ENCODE data around the gene EPS15.
"Not testable (repeated sequence)": the region's sequence is repeated elsewhere in the genome, so short reads cannot be mapped to it uniquely, and the experiment has no call there.

EPS15 gene

DNA sequence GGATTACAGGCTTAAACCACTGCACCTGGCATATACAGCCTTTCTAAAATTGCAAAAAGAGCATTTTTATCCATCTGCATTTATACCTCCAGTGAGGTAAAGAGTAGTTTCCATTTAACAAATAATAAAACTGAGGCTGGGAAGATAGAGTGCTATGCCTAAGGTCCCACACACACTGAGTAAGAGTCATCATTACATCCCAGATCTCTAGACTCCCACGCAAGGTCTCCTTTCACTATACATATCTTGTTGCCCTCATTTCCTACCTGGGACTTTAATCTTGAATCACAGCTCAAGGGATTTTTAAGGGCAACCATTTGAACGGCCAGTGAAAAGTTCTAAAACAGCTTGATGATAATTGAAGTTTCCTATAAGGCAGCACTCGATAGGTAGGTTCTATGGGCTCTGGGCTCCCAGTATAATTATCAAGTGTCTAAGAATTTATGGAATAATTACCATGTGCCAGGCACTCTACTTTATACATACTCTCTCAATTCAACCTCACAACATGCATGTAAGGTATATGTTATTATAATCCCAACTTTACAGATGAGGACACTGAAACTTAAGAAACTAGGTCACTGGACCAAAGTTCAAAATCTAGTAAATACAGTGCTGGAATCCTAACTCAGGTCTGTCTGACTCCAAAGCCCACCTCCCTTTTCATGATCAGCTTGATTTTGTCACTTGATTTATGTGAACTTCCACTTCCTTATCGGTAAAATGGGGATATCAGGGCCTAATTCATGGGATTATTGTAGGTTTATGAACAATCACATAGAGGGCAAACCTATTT is 23.3 kb upstream of the EPS15 start:
- no peak for DNase-seq

DNA sequence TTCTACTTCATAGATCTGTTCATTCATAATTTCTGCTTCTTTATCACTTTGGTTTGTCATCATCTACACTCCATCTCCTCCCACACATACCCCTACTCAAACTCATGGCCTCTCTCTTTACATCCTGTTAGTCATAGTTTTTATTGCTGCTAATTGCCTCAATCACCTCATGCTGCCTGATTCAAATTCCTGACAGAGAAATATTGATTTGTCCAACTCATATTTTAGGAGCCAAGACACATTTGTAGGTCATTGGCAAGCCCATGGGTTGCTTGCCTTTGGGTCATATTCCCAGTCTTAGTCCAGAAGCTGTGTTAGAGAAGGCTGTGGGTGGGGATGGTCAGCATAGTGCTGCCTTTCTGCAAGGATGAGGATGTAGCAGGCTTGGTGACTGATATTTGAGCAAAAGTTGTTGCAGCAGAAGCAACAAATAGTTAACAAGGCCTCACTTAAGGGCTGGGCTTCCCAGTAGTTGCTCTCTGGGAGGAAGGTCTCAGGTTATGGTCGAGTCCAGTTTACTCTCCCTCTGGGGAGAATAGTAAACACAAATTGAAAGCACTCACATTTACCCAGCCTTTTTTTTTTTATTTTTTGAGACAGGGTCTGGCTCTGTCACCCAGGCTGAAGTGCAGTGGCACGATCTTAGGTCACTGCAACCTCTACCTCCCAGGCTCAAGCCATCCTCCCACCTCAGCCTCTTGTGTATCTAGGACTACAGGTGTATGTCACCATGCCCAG is 22.4 kb upstream of the EPS15 start:
- no peak for DNase-seq

DNA sequence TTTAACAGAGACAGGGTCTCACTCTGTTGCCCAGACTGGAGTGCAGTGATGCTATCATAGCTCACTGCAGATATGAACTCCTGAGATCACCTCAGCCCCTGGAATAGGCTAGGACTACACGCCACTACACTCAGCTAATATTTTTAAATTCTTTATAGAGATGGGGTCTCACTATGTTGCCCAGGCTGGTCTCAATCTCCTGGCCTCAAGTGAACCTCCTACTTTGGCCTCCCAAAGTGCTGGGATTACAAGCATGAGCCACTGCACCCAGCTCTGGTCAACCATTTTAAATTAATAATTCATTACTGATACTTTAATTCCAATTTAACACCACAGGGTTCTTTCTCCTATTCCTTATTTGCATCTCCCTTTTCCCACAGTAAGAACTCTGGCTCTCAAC is 18.5 kb upstream of the EPS15 start:
- DNase-seq = no peak

DNA sequence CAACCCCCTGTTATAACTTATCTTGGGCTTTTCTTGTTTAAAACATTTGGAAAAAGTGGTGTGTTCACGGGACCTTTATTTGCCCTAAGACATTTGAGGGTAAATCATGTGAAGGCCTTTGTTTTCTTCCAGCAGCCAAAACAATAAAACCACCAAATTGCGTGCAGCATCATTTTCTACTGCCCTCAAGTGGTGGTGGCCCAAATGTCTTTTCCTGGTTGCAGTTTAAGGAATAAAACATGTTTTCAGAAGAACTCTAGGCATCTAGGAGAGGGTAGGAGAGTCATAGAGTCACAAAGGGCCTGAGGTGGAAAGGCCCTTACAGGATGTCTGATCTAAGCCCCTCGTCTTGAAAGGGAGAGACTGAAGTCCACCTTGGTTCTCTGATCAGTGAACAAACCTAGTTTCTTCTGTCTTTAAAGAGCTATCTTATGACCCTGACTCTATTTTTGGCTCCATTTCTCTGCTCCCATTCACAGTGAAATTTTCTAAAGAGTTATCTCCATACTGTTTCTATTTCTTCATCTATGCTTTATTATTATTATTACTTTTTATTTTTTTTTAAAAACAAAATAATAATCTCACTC is 16.0 kb upstream of the EPS15 start:
- peak; percentile 1 for DNase-seq

DNA sequence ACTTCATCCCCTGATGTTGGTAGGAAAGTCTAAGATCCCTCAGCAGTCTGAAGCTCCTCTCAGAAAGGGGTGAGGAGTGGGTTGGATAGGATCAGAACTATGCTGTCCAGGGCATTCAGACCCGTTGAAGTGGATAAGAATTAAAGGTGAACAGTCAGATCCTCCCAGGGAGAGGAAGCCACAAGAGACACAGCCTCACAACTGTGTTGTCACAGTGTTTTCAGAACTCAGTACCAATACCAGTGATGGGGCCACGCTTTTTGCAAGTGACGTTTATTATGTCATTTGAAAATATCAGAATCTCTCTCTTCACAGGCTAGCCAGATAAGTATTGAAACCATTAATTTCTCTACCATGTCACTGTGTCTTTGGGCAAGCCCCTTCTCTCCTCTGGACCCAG is 15.4 kb upstream of the EPS15 start:
- no peak for DNase-seq

DNA sequence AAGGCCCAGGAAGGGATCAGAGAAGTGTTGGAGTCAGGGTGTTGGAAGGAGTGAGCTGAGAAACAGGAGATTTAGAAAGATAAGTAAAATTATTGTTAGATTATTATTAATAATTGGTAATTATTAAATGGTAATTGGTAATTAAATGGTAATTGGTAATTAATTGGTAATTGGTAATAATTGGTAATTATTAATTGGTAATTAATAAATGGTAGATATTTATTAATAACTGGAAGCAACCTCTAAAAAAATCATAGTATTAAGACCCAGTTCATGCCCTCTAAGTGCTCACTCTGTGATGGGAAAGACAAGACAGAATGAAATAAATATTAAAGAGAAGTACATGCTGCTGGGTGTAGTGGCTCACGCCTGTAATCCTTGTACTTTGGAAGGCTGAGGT is 13.8 kb upstream of the EPS15 start:
- DNase-seq = no peak

DNA sequence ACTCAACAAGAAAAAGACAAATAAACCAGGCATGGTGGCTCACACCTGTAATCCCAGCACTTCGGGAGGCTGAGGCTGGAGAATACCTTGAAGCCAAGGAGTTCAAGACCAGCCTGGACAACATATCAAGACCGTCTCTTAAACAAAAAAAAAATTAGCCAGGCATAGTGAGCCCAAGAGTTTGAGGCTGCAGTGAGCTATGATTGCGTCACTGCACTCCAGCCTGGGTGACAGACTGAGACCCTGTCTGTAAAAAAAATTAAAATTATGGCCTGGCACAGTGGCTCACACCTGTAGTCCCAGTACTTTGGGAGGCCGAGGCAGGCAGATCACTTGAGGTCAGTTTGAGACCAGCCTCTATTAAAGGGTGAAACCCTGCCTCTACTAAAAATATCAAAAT is 11.4 kb upstream of the EPS15 start:
- not testable (repeated sequence) for DNase-seq

DNA sequence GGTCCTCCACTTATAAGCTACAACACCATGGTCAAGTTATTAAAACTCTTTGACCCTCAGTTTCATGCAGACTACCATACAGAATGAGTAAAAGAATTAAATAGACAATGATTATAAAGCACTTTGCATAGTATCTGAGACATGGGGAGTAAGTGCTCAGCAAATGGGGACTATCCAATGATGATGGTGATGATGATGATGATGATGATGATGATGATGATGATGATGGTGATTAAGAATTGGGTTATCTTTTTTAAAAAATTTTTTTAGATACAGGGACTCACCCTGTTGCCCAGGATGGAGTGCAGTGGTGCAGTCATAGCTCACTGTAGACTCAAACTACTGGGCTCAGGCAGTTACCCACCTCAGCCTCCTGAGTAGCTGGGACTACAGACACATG is 8.1 kb upstream of the EPS15 start:
- no peak for DNase-seq

DNA sequence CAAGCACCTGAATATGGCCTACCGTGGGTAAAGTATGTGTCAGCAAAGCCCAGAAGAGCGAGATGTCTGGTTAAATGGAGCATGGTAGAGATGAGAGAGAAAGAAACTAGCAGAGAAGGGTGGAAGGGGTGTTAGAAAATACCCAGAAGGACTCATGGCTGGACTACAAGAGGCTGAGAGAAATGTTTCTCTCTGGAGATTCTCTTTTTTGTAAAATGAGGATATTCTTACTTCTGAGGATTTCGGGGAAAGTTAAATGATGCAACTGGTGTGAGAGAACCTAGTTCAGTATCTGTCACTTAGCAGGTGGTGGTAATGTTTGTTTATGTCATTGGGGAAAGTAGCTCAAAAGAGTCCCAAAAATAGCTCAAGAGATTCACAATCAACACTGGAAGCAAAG is 7.2 kb upstream of the EPS15 start:
- no peak for DNase-seq

DNA sequence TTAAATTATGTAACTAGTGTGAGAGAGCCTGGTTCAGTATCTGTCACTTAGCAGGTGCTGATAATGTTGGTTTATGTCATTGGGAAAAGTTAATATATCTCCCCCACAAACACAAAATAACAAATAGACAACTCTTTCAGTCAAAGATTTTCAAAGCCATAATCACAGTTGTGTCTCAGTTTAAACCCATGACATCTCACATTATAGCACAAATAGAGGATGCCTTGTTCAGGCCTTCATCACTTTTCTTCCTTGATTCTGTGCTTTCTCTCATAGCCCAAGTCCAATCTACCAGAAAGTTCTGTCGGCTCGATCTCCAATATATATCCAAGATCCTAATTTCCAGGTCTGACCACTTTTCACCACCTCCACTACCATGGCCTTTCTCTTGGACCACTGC is 6.2 kb upstream of the EPS15 start:
- DNase-seq = no peak

DNA sequence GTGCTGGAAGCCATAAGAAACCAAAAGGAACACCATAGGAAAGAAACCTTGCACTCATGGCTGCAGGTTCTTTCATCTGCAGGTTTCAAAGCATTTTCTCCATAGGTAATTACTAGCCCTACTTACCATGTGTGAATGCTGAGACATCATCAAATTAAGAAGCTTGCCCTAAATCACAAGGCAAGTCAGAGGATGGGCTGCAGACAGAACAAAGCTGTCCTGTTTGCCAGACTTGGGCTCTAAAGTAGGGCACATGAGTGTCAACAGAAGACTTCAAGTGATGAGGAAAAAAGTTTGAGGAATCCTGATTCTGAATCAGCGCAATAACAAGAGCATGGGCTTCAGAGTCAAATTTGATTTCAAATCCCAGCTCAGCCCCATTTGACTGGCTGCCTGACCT is 5.8 kb upstream of the EPS15 start:
- no peak for DNase-seq

DNA sequence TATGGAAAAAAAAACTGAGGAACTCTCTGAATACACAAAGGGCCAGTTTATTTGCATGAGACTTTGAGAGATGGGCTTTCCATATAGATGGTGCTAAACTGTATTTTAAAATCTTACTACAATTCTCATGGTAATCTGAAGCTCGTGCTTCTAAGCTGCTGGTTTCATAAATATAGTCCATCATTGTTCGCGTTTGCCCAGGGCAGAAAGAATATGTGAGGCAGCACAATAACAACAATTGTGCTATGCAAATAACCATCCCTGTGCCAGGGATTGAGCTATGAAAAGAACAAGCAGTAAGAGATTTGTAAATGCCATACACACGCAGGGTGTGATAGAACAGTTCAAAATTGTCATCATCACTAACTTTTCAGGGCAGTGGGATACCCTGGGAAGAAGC is 4.9 kb upstream of the EPS15 start:
- DNase-seq = no peak

DNA sequence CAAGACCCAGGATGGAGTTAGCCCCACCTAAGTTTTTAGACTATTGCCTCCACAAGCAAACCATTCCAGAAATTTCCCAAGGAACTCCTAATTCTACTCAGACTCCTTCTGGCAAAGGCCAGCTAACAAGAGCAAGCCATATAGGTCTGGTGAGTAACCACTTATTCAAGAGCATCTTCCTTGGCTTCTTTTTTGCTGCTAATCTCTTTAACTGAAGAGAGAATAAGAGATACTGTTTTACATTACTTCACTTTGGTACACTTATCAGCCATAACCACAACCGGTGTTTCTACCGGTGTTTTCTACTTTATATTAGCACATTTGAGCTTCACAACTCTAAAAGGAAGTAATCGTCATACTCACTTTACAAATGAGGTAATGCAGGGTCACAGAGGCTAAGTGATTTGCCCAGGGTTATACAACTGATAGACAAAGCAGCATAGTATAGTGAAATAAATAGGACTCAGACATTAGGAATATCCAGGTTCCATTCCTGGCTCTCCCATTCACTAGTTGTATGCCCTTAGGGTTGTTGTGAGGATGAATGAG is 1.7 kb upstream of the EPS15 start:
- no peak for DNase-seq

DNA sequence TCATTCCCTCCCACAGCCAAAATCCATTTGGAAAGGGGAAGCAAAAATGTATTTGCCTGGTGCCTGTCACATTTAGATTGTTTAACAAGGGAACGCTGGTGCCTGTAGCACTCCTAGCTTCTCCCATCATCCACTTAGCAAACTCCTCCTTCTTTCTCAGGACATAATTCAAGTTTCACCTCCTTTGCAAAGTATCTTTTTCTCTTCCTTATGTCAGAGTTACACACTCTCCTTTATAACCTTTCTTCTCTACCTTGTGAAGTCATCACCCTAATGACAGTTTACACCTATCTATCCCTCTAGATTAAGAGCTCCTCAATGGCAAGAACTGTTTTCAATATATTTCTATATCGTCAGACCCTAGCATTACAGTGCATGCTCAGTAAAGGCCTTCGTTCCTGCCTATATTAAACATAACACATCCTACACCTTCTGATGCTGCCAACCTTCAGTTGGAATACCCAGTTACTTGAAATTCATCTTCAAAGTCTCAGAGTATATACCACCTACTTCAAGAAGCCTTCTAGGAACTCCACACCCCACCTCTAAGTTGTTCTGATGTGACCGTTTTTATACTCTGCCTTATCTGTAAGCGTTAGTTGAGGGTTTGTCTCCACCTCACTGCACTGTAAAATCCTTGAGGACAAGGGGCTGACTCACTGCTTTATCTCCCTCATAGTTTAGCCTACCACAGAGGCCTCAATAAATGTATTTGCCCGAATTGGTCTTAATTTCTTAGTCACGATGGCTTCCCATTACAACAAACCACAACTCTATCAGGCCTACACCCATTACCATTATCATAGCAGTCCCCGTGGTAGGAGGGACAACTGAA is 1.0 kb upstream of the EPS15 start:
- DNase-seq = no peak

DNA sequence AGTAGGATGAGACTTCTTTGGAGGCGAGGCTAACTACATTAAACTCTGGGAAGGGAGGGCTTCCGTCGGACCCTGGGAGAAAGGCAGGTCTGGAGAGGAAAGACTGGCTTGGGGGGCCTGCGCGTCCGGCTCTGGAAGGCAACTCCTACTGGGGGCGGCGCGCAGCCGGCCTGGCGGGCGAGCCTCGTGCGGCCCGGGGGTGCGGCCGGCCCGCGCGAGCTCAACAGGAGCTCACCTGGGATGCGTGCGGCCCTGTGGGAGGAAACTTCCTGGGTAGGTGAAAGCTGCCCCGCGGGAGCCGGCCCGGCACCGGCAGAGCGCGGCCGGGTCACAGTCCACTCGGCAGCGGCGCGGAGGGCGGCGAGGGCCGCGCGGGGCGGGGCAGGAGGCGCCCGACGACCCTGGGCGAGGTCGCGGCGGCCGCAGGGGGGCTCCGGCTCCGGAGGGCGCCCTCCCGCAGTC is 449 bp downstream of the EPS15 start:
- DNase-seq = peak; percentile 19

DNA sequence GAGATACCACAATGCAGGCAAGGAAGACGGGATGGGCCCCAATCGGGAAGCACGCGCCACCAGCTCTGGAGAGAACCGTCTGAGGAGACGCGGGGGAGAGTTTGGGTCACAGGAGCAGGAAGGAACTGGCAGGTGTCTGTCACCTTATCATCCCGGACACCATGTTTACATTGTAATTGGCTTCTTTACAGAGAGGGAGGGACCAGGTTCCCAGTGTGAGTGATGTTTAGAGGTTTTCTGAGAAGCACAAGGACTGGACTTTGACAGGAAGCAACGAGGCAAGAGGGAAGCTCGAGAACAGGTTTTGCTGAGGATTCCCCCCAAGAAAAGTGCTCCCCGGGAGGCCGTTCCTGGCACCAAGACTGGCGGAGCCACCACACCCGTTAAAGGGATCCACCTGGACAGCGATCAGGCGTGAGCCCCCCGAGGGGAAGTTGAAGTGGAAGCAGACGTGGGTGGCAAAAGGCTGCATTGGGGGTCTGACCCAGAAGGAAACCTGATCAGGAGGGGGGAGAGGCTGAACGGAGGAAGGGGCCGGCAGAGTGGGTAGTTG is 957 bp downstream of the EPS15 start:
- DNase-seq = peak; percentile 61

DNA sequence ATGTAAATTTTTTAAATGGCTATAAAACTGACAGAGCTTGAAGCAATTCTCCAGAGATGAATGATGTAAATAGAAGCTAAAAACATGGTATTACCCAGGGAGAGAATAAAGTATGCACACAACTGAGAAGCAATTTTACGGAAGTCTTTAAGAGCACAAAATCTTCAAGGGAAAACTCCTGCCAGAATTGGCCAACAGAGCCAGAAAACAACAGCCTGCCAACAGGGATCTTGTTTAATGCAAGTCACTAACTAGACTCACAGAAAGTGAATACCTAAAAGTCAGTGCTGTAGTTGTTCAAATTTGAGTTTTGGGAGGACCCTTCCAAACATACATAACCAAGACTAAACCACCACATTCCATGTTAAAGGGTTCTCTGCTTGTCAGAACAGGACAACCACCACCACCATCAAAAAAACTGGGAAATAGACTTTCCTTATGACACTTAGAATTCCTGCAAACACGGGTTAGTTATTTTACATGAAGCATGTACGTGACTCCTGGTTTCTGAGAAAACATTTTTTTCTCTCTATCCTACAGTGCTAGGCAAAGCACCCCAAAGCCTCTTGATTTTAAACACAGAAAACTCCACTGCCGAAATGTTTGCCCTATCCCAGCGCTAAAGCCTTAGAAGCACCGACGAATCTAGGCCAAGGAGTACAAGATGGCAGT is 1.6 kb downstream of the EPS15 start:
- no peak for DNase-seq

DNA sequence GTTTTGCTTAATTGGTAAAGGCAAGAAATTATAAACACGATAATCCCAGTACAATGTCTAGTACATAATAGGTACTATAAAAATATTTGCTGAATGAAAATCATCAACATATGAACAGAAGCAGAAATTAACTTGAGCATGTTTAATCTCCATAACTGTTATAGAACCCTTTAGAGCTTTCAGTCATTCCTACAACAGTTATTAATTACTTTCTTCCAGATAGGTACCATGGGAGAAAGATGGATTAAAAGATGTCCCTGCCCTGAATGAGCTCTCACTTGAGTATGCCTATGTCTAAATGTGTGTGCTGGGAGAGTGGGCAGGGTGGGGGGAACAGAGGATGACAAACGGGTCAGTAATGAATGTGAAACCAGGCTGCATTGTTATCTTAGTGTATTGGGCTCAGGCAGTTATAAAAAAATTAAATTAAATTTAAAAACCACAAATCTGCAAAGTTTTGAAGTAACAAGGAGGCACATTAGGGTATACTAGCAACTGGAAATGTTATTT is 2.4 kb downstream of the EPS15 start:
- no peak for DNase-seq

DNA sequence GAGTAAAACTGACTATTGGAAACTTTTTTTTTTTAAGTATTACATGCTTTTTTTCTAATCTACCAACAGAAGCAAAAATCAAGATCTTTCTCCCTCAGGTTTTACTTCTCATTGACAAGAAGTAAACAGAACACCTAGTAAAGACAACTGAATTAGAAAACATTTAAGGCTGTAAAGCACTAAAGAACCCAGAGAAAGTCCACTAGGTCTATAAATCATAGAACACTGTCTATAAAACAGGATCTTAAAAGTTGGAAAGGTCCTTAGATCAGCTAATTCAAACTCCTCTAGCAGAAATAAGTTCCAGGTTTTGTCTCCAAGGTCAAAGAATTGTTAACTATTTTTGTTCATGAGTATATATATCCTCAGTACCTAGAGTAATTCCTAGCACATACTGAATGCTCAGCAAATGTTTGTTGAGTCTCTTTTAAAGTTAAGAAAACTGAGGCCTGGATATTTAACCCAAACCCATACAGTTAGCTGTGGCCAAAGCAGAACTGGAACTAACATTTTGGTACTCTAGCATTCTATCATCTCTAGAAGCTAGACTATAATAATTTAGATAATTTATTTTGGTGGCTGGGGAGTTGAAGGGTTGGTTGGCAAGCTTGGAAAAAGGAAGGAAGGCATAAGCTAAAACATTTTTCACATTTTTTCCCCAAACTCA is 3.0 kb downstream of the EPS15 start:
- DNase-seq = no peak

DNA sequence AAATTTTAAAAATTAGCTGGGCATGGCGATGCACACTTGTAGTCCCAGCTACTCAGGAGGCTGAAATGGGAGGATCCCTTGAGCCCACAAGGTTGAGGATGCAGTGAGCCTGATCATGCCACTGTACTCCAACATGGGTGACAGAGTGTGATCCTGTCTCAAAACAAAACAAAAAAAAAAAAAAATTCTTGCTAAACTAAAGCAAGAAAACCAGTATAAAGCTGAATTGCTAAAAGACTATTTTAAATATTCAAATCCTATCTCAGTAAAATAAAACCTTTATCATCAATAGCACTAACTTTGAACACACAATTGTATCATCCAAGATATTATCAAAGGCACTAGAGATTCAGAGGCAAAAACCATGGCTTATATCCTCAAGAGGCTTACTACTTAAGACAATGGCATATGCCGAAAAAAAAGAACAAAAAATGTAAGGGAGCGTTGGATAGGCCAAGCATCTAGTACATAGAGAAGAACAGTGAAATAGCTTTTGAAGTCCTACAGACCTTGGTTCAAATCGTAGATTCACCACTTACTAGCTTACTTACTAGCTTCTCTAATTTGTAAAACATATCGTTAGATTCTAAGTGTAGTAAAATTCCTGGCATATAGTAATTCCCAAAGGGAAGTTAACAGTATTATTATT is 3.6 kb downstream of the EPS15 start:
- no peak for DNase-seq

DNA sequence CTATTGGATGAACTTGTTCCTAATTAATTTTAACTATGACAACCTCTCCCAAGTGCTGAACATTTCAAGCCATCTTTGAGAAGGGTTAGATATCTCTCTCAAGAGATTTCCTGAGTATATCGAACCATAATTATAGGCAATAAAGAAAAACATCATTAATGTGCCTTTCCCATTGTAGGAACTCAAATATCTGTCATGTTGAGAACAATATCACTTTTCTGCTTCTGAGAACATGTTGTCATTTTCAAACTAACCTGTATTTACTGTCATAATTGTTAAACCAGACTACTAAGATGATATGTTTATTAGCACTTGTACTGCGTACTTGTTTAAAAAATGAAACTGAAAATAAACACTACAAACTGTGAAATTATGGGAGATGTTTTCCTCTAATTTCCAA is 4.3 kb downstream of the EPS15 start:
- no peak for DNase-seq
